Measurements from ENCODE around the gene ENC1.
"Not testable (repeated sequence)": the region's sequence is repeated elsewhere in the genome, so short reads cannot be mapped to it uniquely, and the experiment has no call there.

ENC1 gene

GRCh38 chr5:74640450-74640953 lies at the start of gene ENC1:
Gene ENC1, minus strand, starts transcription at chr5:74640728. Its CDS starts 4,243 bp downstream, at chr5:74636485.
- peak; percentile 63 to 69 for DNase-seq (ENCODE audit: low read depth in 2 of 2)

DNA sequence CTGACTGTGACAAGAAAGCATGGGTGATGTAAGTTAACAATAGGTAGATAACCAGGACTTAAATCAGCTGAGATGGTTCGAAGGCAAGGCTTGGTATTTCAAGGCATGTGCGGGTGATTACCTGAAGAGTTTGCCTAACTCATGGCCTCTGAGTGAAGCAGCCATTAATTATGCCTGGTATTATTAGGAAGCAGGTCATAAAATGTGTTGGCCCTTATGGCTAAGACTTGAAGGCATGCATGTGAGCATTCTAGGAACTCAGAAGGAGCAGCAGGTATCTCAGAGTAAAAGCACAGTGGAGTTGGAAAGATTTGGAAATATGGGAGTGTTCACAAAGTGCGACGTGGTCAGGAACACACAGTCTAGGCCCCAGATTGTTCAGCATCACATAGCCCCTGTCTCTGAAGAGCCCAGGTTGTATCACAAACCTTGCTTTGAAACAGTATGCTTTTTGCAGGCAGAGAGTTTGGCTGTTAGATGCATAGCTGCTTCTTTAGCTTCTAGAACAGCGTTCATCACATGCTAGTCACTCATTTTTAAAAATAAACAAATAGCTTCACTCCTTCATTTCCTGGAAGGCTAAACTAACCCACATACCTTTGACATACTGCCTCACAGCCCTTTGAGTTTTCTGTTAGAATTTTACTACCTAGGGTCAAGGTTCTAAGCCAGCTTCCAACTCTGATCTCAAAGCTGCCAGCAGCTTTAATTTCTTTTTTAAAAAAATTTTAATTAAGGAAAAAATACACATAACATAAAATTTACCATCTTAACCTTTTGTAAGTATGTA lies 46.6 kb upstream of the ENC1 start:
- DNase-seq (ENCODE audit: low read depth in 2 of 2) = no peak

DNA sequence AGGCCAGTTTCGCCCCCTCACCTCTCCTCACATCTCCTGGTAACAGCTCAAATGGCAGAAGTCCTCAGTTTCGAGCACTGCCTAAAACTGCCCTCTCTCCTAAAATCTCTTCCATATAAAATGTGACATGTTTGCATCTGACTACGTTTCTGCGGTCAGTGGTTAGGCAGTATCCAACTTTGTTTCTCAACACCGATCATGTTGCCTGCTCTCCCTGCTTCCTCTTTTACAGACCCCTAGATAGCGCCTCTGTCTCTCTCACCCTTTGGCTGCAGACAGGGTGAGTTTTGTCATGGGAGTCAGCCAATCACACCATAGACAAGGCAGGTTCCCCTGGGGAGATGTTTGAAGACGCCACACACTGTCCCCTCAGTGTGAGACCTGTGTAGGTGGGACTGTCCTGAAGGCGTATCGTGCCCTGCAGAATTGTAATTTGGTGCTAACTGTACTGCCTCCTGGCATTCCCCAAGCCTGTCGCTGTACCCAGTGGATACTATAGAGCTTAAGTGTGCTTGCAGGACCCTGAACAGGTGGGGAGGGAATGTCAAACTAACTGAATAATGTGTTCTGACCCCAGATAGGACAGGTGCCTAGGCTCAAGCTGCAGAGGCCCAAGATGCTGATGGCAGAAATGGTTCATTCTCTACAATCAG lies 45.6 kb upstream of the ENC1 start:
- DNase-seq (ENCODE audit: low read depth in 2 of 2) = no peak

GRCh38 chr5:74684900-74685851 lies 44.6 kb upstream of the ENC1 start, which contains the start of gene HEXB:
Gene HEXB, plus strand, starts transcription at chr5:74685233. Its CDS starts 28 bp downstream, at chr5:74685261.
- peak; percentile 82 to 85 for DNase-seq (ENCODE audit: low read depth in 2 of 2)

- DNase-seq (ENCODE audit: low read depth in 2 of 2) = no peak
Measured at GRCh38 chr5:74679966-74680365, 39.4 kb upstream of the ENC1 start.

DNA sequence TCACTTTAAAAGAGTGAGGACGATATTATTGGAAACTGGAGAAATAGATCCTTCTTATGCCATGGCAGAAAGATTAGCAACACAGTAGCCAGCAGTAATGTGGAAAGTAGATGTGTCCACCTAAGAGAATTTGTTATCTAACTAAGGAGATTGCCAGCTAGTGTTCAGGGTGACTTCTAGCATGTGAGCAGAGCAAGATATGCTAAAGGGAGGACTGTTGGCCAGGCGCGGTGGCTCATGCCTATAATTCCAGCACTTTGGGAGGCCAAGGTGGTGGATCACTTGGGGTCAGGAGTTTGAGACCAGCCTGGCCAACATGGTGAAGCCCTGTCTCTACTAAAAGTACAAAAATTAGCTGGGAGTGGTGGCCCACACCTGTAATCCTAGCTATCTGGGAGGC lies 38.8 kb upstream of the ENC1 start:
- DNase-seq (ENCODE audit: low read depth in 2 of 2) = not testable (repeated sequence)

DNA sequence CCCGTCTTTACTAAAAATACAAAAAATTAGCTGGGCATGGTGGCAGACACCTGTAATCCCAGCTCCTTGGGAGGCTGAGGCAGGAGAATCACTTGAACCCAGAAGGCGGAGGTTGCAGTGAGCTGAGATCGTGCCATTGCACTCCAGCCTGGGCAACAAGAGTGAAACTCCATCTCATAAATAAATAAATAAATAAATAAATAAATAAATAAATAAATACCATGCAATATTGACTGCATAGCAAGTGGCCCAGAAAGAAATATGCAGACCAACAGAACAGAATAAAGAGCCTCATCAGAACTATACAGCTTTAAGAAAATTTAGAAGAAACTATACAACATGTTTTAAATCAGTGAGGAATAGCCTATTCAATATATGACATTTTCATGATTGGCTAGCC lies 37.6 kb upstream of the ENC1 start:
- DNase-seq (ENCODE audit: low read depth in 2 of 2) = not testable (repeated sequence)

DNA sequence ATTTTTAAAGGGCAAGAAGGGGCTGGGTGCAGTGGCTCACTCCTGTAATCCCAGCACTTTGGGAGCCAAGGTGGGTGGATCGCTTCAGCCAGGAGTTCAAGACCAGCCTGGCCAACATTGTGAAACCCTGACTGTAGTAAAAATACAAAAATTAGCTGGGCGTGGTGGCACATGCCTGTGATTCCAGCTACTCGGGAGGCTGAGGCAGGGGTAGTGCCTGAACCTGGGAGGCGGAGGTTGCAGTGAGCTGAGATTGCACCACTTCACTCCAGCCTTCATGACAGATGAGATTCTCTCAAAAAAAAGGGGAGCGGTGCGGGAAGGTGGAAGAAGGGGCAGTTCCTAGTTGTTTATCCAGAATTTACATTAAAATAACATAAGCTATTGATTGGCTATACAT lies 35.9 kb upstream of the ENC1 start:
- not testable (repeated sequence) for DNase-seq (ENCODE audit: low read depth in 2 of 2)

GRCh38 chr5:74673011-74673790 lies 32.7 kb upstream of the ENC1 start:
- no peak for DNase-seq (ENCODE audit: low read depth in 2 of 2)

DNA sequence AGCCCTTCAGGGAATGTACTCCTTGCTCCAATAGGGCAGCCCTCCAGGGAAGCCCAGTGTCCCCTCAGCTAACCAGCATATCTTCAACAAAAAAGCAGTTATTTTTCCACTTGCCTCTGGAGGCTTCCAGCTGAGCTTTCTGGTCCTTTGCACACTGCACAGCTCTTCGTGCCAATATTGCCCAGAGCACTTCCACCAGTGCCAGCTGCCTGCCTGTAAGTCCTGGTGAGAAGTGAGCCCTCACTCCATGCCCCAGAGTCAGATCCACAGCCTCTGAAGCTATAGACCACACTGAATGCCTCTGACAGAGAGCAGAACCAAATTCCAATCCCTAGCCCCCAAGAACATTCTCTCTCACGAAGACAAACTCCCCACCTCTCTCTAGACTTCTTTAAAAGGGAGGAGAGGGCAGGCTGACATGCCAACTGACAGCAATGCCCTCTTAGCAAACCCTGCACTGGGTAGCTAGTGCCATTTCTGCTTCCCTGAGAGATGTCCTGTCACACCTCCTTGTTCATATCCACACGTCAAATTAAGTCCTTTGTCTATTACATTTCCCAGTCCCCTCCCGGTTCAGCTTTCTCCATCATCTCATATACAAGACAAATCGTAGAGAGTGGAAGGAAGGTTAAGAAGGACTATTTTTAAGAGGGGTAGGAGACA lies 31.8 kb upstream of the ENC1 start:
- DNase-seq (ENCODE audit: low read depth in 2 of 2) = no peak

DNA sequence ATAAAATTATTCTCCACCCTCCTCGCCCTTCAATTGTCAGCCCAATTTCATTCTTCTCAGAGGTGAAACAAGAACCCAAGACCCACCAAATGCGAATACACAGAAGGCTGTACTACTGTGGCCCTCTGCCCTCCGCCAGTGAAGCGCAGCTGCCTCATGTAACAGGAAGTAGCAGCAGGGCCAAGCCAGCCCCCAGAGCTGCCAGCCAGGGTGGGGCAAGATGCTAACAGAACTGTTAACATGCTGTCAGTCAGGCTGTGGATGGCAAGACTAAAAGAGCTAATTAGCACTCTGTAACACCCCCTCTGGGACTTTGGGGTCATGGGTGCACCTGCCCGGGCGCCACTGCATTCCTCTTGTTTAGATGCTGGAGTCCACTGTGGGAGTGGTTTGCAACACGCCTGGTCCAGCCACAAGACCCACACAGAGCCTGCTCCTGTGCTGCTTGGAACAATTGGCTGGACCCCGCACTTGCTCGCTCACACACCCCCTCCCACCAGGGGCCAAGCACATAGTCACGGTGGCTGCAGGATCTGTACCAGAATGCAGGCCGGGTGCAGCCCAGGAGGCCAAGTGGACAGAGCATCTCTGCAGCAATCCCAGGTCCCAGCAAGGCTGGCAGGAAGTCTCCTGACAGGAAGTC lies 30.0 kb upstream of the ENC1 start:
- no peak for DNase-seq (ENCODE audit: low read depth in 2 of 2)

DNA sequence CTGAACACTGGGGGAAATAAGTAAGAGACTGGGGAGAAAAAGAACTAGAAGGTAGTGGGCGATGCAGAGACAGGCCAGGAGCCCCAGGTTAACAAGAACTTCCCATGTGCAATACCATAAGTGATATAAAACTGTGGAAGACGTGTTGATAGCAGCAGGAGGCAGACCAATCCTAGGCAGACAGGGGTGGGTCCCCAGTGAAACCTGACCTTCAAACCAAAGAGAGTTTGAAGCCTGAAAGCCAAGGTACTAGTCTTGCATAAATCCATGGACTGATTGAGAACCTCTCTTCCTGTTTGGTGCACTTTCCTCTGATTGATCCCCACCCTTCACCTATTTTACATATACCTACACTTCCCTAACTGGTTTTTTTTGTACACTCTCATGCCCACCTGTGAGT lies 29.3 kb upstream of the ENC1 start:
- no peak for DNase-seq (ENCODE audit: low read depth in 2 of 2)

DNA sequence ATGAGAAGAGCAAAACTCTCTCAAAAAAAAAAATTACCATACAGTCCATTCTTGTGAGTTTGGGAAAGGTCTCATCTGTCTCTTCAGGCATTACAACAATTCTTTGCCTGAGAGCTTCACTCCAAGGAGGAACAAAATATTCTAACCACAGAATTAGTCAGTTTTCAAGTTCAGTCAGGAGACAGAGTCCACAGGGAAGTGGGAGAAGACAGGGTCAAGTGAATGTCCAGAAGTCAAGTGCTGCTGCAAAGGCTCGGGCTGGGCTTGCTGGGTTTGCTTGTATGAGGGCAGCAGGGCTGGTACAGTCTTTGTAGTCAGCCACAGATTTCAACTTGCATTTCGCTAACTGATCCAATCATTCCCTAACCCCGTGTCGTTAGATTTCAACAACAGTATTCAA lies 26.9 kb upstream of the ENC1 start:
- DNase-seq (ENCODE audit: low read depth in 2 of 2) = no peak

GRCh38 chr5:74665816-74666215 lies 25.3 kb upstream of the ENC1 start:
- DNase-seq (ENCODE audit: low read depth in 2 of 2) = no peak

DNA sequence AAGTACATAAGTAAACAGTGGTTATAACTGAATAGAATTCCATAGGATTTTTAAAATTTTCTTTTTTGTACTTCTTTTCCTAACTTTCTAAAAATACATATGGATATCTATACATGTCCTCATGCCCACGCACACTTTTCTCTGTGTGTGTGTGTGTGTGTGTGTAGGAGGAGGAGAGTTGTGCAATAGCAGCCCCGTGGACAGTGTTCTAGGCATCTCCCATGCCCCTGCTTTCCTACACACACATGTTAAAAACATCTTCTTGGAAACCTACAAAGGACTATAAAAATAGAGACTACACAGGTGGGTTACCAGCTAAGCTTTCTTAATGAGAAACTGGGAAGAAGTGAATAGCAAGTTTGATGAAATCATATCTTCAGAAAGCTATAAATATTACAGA lies 24.7 kb upstream of the ENC1 start:
- no peak for DNase-seq (ENCODE audit: low read depth in 2 of 2)

DNA sequence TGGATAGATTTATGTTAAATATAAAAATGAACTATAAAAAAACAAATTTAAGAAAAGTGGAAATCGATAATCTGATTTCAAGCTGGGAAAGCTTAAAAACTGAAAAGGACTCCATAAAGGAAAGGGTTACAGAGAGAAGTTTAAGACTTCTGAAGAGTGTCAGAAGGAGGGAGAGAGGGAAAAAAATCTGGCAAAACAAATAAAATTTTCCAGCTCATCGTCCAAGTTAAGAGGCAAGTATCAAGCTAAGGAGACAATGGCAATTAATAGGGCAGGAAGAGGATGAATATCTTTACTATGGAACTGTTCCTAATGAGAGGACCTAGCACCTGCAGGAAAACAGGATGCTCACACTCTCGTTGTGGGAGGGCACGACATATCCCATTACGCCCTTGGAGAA lies 24.0 kb upstream of the ENC1 start:
- DNase-seq (ENCODE audit: low read depth in 2 of 2) = no peak

- no peak for DNase-seq (ENCODE audit: low read depth in 2 of 2)
Measured at GRCh38 chr5:74660873-74661272, 20.3 kb upstream of the ENC1 start.

DNA sequence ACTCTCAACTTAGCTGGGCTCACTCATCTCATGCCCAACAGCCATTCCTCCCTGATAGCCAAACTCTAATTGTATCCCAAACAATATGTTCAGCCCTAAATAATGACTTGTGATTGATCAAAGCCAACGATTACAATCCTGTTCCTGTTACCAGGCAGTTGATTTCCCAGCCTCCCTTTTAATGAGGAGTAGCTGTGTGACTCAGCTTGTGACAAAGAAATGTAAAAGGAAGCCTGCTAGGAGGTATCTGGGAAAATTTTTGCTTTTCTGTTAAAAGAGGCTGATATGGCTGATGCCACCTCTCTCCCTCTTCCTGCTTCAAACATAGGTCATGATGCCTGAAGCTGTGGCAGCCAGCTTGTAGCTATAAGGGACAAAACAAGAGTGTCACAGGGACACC lies 19.6 kb upstream of the ENC1 start:
- DNase-seq (ENCODE audit: low read depth in 2 of 2) = no peak

GRCh38 chr5:74659172-74659571 lies 18.6 kb upstream of the ENC1 start:
- no peak for DNase-seq (ENCODE audit: low read depth in 2 of 2)

DNA sequence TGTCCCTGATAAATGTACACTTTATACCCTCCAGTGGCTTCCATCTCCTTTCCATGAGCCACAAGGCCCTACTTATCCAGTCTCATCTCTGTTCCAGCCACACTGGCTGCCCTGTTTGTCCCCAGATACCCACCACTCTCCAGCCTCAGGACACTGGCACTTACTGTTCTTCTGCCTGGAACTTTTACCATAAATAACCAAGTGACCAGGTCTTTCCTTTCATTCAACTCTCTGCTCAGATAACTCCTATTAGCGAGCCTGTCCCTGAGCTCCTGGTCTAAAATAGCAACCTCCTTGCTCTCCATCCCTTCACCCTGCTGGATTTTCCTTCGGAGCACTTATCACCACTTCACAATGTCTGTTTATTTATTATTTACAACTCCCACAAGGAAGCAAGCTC lies 16.6 kb upstream of the ENC1 start:
- no peak for DNase-seq (ENCODE audit: low read depth in 2 of 2)

Data from stimulated activated CD8-positive, alpha-beta memory T cell treated with anti-CD3 and anti-CD28 coated beads, Interleukin-15, amount 100 ng/mL, for 48 hours (primary cell).